Prostate gland (tissue), 2 donors: ENCODE data around the gene EPC2. TPM values are rescaled to one million over a fixed set of nuclear protein-coding genes. Genes with fewer than 3 reads are reported as not detected.
"Not testable (repeated sequence)": the region's sequence is repeated elsewhere in the genome, so short reads cannot be mapped to it uniquely, and the experiment has no call there.

Experiments
- DNase-seq: peaks from one replicate; pipeline ENCODE4 v3.0.0-alpha.2; 2019; ENCODE audit warnings: low spot score
- H3K27ac ChIP-seq, 2 donors: fragments of 200-600 bp; sonication (generic); 2 replicates each; pipeline ENCODE4 v1.5.1; 2017 to 2019
- H3K27me3 ChIP-seq: fragments of 200-600 bp; sonication (generic); replicated peaks from 2 replicates; pipeline ENCODE4 v1.5.1; 2019; ENCODE audit not compliant: insufficient read depth
- H3K36me3 ChIP-seq, 2 donors: fragments of 200-600 bp; sonication (generic); 1 replicate in 1 of 2; 2 replicates in 1 of 2; pipeline versions ENCODE4 v1.5.1 to v1.8.1; 2017 to 2019
- H3K4me1 ChIP-seq: fragments of 200-600 bp; sonication (generic); replicated peaks from 2 replicates; pipeline ENCODE4 v1.5.1; 2019
- H3K4me3 ChIP-seq, 2 donors: fragments of 200-600 bp; sonication (generic); 2 replicates each; pipeline ENCODE4 v1.5.1; 2017 to 2019
- H3K9me3 ChIP-seq: fragments of 200-600 bp; sonication (generic); 2 replicates; pipeline ENCODE4 v1.5.1; 2017
- CTCF ChIP-seq, 4 experiments: fragments of 200-600 bp in 2 of 4; fragments of 450-650 bp in 2 of 4; sonication (generic) in 2 of 4; IDR thresholded peaks; 1 replicate in 3 of 4; 2 replicates in 1 of 4; pipeline ENCODE4 v1.5.1; 2016 to 2019; ENCODE audit warnings: antibody characterized with exemption in 4 of 4, mild to moderate bottlenecking in 2 of 4, moderate library complexity in 2 of 4
- POLR2A ChIP-seq: fragments of 450-650 bp; IDR thresholded peaks from one replicate; pipeline ENCODE4 v1.6.1; 2016; ENCODE audit warnings: antibody characterized with exemption, mild to moderate bottlenecking
- POLR2AphosphoS5 ChIP-seq: sonication (generic); formaldehyde crosslinking; IDR thresholded peaks from one replicate; pipeline ENCODE4 v1.6.1; 2017; ENCODE audit warnings: antibody characterized with exemption
- WGBS: methylation state at CpG from one replicate; pipeline ENCODE4 v1.1.5; 2018; 5-methylcytosine and 5-hydroxymethylcytosine counted together
- intact Hi-C: fragments of 100-400 bp; cut with DNase I; formaldehyde crosslinking; loops from one replicate; pipeline ENCODE4 v1.14.2; 2022
- total RNA-seq, 2 donors: library from RNA; depleted of rRNA; stranded (reverse); fragments of >200 nt; gene quantifications; one replicate each; pipeline ENCODE4 v1.1.0, GENCODE V29; 2016

Gene EPC2
- total RNA-seq, 2 donors from 2014 or later = 27.2 to 40.2 TPM

DNA sequence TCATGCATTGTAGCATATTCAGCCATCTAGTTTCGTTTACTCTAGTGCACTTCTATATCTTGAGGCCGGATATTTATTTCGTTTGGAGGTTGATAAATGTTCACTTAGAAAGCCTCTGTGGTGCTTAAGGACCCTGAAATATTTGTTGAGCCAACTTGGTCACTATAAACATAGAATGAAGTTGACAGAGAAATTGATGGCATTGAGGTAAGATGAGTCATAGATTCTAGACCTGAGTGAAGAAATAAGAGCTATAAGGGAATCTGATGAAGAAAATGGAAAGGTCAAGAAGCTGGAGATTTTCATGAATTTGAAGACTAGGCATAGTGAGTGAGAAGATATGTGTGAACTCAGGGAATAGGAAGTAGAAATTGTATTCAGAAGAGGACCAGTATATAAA, 35.9 kb downstream of the EPC2 start:
- TF ChIP-seq CTCF (IDR thresholded peaks at IDR 0.05) (no peak), POLR2AphosphoS5 (no peak), POLR2A (no peak)
- 84% methylated on average over 3 of the region's 3 CpGs for WGBS
- H3K9me3 ChIP-seq = no peaks in the 10 kb centered on the region
- H3K4me3 ChIP-seq = no peak overlapping the region
- H3K27ac ChIP-seq = no peak overlapping the region
- no peaks in the 10 kb centered on the region for H3K4me1 ChIP-seq
- no peaks in the 10 kb centered on the region for H3K27me3 ChIP-seq
- no peaks in the 10 kb centered on the region for H3K36me3 ChIP-seq
- intact Hi-C loops = no loop called here
- DNase-seq = no peak

DNA sequence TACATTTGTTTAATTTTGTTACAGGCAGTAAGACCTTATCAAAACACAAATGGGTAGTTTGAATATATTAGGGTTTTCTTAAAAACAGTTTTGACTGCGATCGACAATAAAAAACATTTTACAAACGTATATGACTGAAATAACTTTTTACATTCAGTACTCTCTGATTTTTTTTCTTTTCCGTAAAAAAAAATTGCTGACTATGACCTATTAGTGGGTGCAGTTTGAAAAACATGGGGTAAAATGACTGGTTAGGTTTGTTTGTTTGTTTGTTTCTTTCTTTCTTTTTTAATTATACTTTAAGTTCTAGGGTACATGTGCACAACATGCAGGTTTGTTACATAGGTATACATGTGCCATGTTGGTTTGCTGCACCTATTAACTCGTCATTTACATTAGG, 36.9 kb downstream of the EPC2 start:
- Histone ChIP-seq H3K9me3 (no peaks in the 10 kb centered on the region), H3K4me1 (no peaks in the 10 kb centered on the region), H3K27me3 (no peaks in the 10 kb centered on the region), H3K27ac (no peak overlapping the region), H3K4me3 (no peak overlapping the region), H3K36me3 (no peaks in the 10 kb centered on the region)
- DNase-seq = no peak
- intact Hi-C loops = no loop called here
- 83% methylated on average over 5 of the region's 5 CpGs for WGBS
- no peak for TF ChIP-seq CTCF (IDR thresholded peaks at IDR 0.05)
- TF ChIP-seq POLR2A = no peak
- no peak for TF ChIP-seq POLR2AphosphoS5

- WGBS = 97% methylated on average over 6 of the region's 6 CpGs
- H3K36me3 ChIP-seq, intact Hi-C loops, H3K27me3 ChIP-seq, H3K4me1 ChIP-seq, H3K27ac ChIP-seq, H3K9me3 ChIP-seq, H3K4me3 ChIP-seq, DNase-seq: not testable (repeated sequence)
Measured at GRCh38 chr2:148681862-148682261, 37.3 kb downstream of the EPC2 start.

DNA sequence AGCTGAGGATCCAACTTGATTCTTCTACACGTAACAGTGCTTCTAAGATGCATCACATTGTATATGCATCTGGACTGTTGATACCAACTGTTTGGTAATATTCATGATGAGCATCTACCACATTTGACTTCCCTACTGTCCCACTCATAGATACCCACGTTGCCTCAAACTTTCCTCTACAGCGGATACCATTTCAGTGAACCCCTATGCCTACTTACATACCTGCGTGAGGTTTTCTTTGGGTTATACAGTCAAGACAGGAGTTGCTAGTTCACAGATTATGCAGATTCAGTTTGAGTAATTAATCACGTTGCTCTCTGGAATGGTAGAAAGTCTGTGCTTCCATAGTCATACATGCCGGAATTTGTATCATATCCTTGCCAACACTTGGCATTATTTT, 40.0 kb downstream of the EPC2 start:
- WGBS = 90% methylated on average over 6 of the region's 6 CpGs
- TF ChIP-seq CTCF (IDR thresholded peaks at IDR 0.05) (no peak), POLR2A (no peak), POLR2AphosphoS5 (no peak)
- DNase-seq = no peak
- H3K36me3 ChIP-seq = no peaks in the 10 kb centered on the region
- H3K4me3 ChIP-seq = no peak overlapping the region
- no peaks in the 10 kb centered on the region for H3K9me3 ChIP-seq
- H3K4me1 ChIP-seq = no peaks in the 10 kb centered on the region
- no peaks in the 10 kb centered on the region for H3K27me3 ChIP-seq
- intact Hi-C loops = no loop called here
- no peak overlapping the region for H3K27ac ChIP-seq

GRCh38 chr2:148687543-148687942, 43.0 kb downstream of the EPC2 start:
- H3K9me3 ChIP-seq = no peaks in the 10 kb centered on the region

DNA sequence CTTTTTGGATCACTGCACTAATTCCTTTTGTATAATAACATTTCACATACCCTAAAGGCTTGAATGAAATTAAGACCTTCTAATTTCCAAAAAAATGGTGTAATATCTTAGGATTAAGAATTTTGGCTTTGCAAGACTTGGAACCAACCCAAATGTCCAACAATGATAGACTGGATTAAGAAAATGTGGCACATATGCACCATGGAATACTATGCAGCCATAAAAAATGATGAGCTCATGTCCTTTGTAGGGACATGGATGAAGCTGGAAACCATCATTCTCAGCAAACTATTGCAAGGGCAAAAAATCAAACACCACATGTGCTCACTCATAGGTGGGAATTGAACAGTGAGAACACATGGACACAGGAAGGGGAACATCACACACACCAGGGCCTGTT, 43.5 kb downstream of the EPC2 start:
- H3K4me3 ChIP-seq, H3K27ac ChIP-seq, intact Hi-C loops, H3K36me3 ChIP-seq, H3K27me3 ChIP-seq, DNase-seq, H3K9me3 ChIP-seq, H3K4me1 ChIP-seq: not testable (repeated sequence)

More at GRCh38 chr2:148687543-148687942, 43.0 kb downstream of the EPC2 start:
- intact Hi-C loops = no loop called here
- TF ChIP-seq POLR2AphosphoS5 = no peak
- TF ChIP-seq CTCF (IDR thresholded peaks at IDR 0.05) = no peak
- DNase-seq = no peak
- H3K4me1 ChIP-seq = no peaks in the 10 kb centered on the region
- no peaks in the 10 kb centered on the region for H3K27me3 ChIP-seq
- H3K27ac ChIP-seq = no peak overlapping the region
- WGBS = 78% methylated on average over 3 of the region's 3 CpGs
- H3K4me3 ChIP-seq = no peak overlapping the region
- H3K36me3 ChIP-seq = no peaks in the 10 kb centered on the region
